ENCODE data around the gene COX6A2. TPM values are rescaled to one million over a fixed set of nuclear protein-coding genes. Genes with fewer than 3 reads are reported as not detected.

The COX6A2 gene
- total RNA-seq, 1 donor from 2014 or later: not detected

GRCh38 chr16:31458844-31459686 is 30.9 kb upstream of the COX6A2 start, which contains the start of gene ARMC5:
Gene ARMC5, plus strand, starts transcription at chr16:31459501. Its CDS starts 24 bp downstream, at chr16:31459525.
- DNase-seq (ENCODE audit: extremely low spot score, unreplicated experiment): peak; percentile 99
- H3K4me1 Mint-ChIP-seq (ENCODE audit: unreplicated experiment): peaks cover 48% of the 10 kb centered on the region
- H3K36me3 Mint-ChIP-seq (ENCODE audit: unreplicated experiment): peaks cover 11% of the 10 kb centered on the region
- H3K9me3 Mint-ChIP-seq (ENCODE audit: unreplicated experiment): no peaks in the 10 kb centered on the region
- no peaks in the 10 kb centered on the region for H3K27me3 Mint-ChIP-seq (ENCODE audit: unreplicated experiment)
- peak within 1 kb of the TSS; percentile 96 for H3K27ac Mint-ChIP-seq (ENCODE audit: unreplicated experiment)
- peak; percentile 62 for TF ChIP-seq CTCF (IDR thresholded peaks at IDR 0.05)
- peak within 1 kb of the TSS; percentile 89 for H3K4me3 Mint-ChIP-seq (ENCODE audit: unreplicated experiment)

GRCh38 chr16:31458073-31458843 is 30.1 kb upstream of the COX6A2 start:
- Mint-ChIP-seq H3K4me1 (ENCODE audit: unreplicated experiment) (peaks cover 56% of the 10 kb centered on the region), H3K4me3 (ENCODE audit: unreplicated experiment) (peak overlapping the region; percentile 89), H3K36me3 (ENCODE audit: unreplicated experiment) (peaks cover 8% of the 10 kb centered on the region), H3K27ac (ENCODE audit: unreplicated experiment) (peak overlapping the region; percentile 96), H3K27me3 (ENCODE audit: unreplicated experiment) (no peaks in the 10 kb centered on the region), H3K9me3 (ENCODE audit: unreplicated experiment) (no peaks in the 10 kb centered on the region)
- TF ChIP-seq CTCF (IDR thresholded peaks at IDR 0.05): no peak
- no peak for DNase-seq (ENCODE audit: extremely low spot score, unreplicated experiment)

- no peak overlapping the region for H3K27ac Mint-ChIP-seq (ENCODE audit: unreplicated experiment)
- DNase-seq (ENCODE audit: extremely low spot score, unreplicated experiment): no peak
- no peak for TF ChIP-seq CTCF (IDR thresholded peaks at IDR 0.05)
- peak overlapping the region; percentile 89 for H3K4me3 Mint-ChIP-seq (ENCODE audit: unreplicated experiment)
- H3K4me1 Mint-ChIP-seq (ENCODE audit: unreplicated experiment): peaks cover 66% of the 10 kb centered on the region
- H3K36me3 Mint-ChIP-seq (ENCODE audit: unreplicated experiment): no peaks in the 10 kb centered on the region
- H3K9me3 Mint-ChIP-seq (ENCODE audit: unreplicated experiment): no peaks in the 10 kb centered on the region
- H3K27me3 Mint-ChIP-seq (ENCODE audit: unreplicated experiment): no peaks in the 10 kb centered on the region
Measured at GRCh38 chr16:31456988-31457360, 28.8 kb upstream of the COX6A2 start.

GRCh38 chr16:31455601-31456314 is 27.6 kb upstream of the COX6A2 start:
- peak overlapping the region; percentile 4 for H3K4me3 Mint-ChIP-seq (ENCODE audit: unreplicated experiment)
- no peaks in the 10 kb centered on the region for H3K36me3 Mint-ChIP-seq (ENCODE audit: unreplicated experiment)
- no peaks in the 10 kb centered on the region for H3K9me3 Mint-ChIP-seq (ENCODE audit: unreplicated experiment)
- DNase-seq (ENCODE audit: extremely low spot score, unreplicated experiment): no peak
- peak; percentile 38 for TF ChIP-seq CTCF (IDR thresholded peaks at IDR 0.05)
- H3K27me3 Mint-ChIP-seq (ENCODE audit: unreplicated experiment): no peaks in the 10 kb centered on the region
- H3K4me1 Mint-ChIP-seq (ENCODE audit: unreplicated experiment): peaks cover 69% of the 10 kb centered on the region
- H3K27ac Mint-ChIP-seq (ENCODE audit: unreplicated experiment): peak overlapping the region; percentile 47
